Measurements from ENCODE around the gene ARG1. TPM values are rescaled to one million over a fixed set of nuclear protein-coding genes. Genes with fewer than 3 reads are reported as not detected.

The ARG1 gene
- total RNA-seq, 1 experiment from 2014 or later: 0.69 TPM

DNA sequence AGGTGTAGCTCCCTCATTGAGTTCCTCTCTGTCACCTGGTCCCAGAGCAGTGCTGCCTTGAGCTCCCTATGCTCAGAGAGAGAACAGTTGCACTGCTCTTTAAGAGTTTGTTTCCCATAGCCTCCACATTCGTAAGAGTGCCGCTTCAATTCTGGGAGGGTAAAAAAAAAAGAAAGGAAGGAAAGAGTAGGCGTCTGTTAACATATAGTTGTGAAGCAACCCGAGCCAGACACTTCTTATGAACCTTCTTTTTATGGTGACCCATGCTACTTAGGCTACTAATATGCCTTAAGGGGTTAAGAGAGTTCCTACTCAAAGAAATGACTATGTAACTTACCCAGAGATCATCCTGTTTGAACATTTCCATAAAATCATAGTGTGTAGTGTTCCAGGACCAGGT, 4.3 kb upstream of the ARG1 start:
- Histone ChIP-seq H3K9me3 (ENCODE audit: control insufficient read depth in 1 of 2, insufficient read depth in 1 of 2, low read depth in 1 of 2, low read length in 2 of 2) (no peaks in the 10 kb centered on the region), H3K27ac (ENCODE audit: low read depth, low read length) (no peak overlapping the region), H3K36me3 (ENCODE audit: control insufficient read depth in 1 of 2, insufficient read depth in 2 of 2, low read length in 2 of 2) (no peaks in the 10 kb centered on the region), H3K9ac (ENCODE audit: low read length) (no peak overlapping the region), H3K9me2 (ENCODE audit: insufficient read depth) (no peaks in the 10 kb centered on the region), H4K20me1 (ENCODE audit: insufficient read depth) (no peaks in the 10 kb centered on the region; the same call in 1 of the 2 replicates), H3K4me1 (ENCODE audit: control insufficient read depth in 1 of 2, insufficient read depth in 2 of 2, low read length in 2 of 2) (no peaks in the 10 kb centered on the region), H2AFZ (ENCODE audit: low read depth, low read length, poor library complexity, severe bottlenecking) (no peak overlapping the region), H3K4me3 (replicated peaks in 1 of 2; ENCODE audit: low read depth in 1 of 2, low read length in 2 of 2) (no peak overlapping the region), H3K27me3 (ENCODE audit: insufficient read depth, low read length) (no peaks in the 10 kb centered on the region), H3K4me2 (ENCODE audit: low read length) (no peak overlapping the region), H3K79me2 (ENCODE audit: insufficient read depth, low read length) (no peaks in the 10 kb centered on the region)
- TF ChIP-seq, protein P1, sequence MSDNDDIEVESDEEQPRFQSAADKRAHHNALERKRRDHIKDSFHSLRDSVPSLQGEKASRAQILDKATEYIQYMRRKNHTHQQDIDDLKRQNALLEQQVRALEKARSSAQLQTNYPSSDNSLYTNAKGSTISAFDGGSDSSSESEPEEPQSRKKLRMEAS (IDR thresholded peaks at IDR 0.05): no peak
- intact Hi-C loops (cut with micrococcal nuclease): no loop called here
- ChIA-PET CTCF (no interaction called here), POLR2A (no interaction called here), RAD21 (ENCODE audit: low non-redundant PET in 1 of 2, low total read pairs in 2 of 2, uncharacterized antibody in 2 of 2, unreplicated experiment in 2 of 2) (no interaction called here)
- BruUV-seq (replicated peaks): no TSS peak
- no peak for DNase-seq (ENCODE audit: low read depth, low spot score)
- ATAC-seq: no peak

GRCh38 chr6:131574133-131574532, 1.1 kb downstream of the ARG1 start:
- no peak for DNase-seq (ENCODE audit: low read depth, low spot score)
- H2AFZ ChIP-seq (ENCODE audit: low read depth, low read length, poor library complexity, severe bottlenecking): no peak overlapping the region
- no peaks in the 10 kb centered on the region for H3K4me1 ChIP-seq (ENCODE audit: control insufficient read depth in 1 of 2, insufficient read depth in 2 of 2, low read length in 2 of 2)
- H3K4me2 ChIP-seq (ENCODE audit: low read length): no peak overlapping the region
- H3K9ac ChIP-seq (ENCODE audit: low read length): no peak overlapping the region
- H3K27me3 ChIP-seq (ENCODE audit: insufficient read depth, low read length): no peaks in the 10 kb centered on the region
- ChIA-PET CTCF (no interaction called here), POLR2A (no interaction called here), RAD21 (ENCODE audit: low non-redundant PET in 1 of 2, low total read pairs in 2 of 2, uncharacterized antibody in 2 of 2, unreplicated experiment in 2 of 2) (no interaction called here)
- H4K20me1 ChIP-seq (ENCODE audit: insufficient read depth): no peaks in the 10 kb centered on the region; the same call in 1 of the 2 replicates
- H3K36me3 ChIP-seq (ENCODE audit: control insufficient read depth in 1 of 2, insufficient read depth in 2 of 2, low read length in 2 of 2): no peaks in the 10 kb centered on the region
- H3K4me3 ChIP-seq (replicated peaks in 1 of 2; ENCODE audit: low read depth in 1 of 2, low read length in 2 of 2): no peak overlapping the region
- no peaks in the 10 kb centered on the region for H3K9me3 ChIP-seq (ENCODE audit: control insufficient read depth in 1 of 2, insufficient read depth in 1 of 2, low read depth in 1 of 2, low read length in 2 of 2)
- no TSS peak for BruUV-seq (replicated peaks)
- ATAC-seq: no peak
- TF ChIP-seq YY1 (IDR thresholded peaks at IDR 0.05; ENCODE audit: extremely low read depth, insufficient replicate concordance, low read depth, low read length) (no peak), CBX3 (IDR thresholded peaks at IDR 0.05; ENCODE audit: low read depth) (no peak), RAD21 (IDR thresholded peaks at IDR 0.05; ENCODE audit: low read depth) (no peak), ELF1 (IDR thresholded peaks at IDR 0.05; ENCODE audit: borderline replicate concordance, low read depth) (no peak), SP1 (IDR thresholded peaks at IDR 0.05; ENCODE audit: low read depth) (no peak), ZFX (IDR thresholded peaks at IDR 0.05) (no peak), CTCF (IDR thresholded peaks at IDR 0.05 in 2 of 3, conservative IDR thresholded peaks at IDR 0.05 in 1 of 3; ENCODE audit: borderline replicate concordance in 1 of 3, insufficient read depth in 1 of 3, low read depth in 2 of 3, low read length in 2 of 3) (no peak), TCF7L2 (IDR thresholded peaks at IDR 0.05; ENCODE audit: borderline replicate concordance, extremely low read depth, insufficient read depth, insufficient read length) (no peak), ZNF274 (IDR thresholded peaks at IDR 0.05; ENCODE audit: low read depth, low read length) (no peak), EGR1 (IDR thresholded peaks at IDR 0.05; ENCODE audit: low read depth) (no peak), POLR2A (IDR thresholded peaks at IDR 0.05; ENCODE audit: borderline replicate concordance, extremely low read depth, insufficient read depth, insufficient read length) (no peak), SRF (IDR thresholded peaks at IDR 0.05; ENCODE audit: low read depth) (no peak)
- TF ChIP-seq, protein P2, sequence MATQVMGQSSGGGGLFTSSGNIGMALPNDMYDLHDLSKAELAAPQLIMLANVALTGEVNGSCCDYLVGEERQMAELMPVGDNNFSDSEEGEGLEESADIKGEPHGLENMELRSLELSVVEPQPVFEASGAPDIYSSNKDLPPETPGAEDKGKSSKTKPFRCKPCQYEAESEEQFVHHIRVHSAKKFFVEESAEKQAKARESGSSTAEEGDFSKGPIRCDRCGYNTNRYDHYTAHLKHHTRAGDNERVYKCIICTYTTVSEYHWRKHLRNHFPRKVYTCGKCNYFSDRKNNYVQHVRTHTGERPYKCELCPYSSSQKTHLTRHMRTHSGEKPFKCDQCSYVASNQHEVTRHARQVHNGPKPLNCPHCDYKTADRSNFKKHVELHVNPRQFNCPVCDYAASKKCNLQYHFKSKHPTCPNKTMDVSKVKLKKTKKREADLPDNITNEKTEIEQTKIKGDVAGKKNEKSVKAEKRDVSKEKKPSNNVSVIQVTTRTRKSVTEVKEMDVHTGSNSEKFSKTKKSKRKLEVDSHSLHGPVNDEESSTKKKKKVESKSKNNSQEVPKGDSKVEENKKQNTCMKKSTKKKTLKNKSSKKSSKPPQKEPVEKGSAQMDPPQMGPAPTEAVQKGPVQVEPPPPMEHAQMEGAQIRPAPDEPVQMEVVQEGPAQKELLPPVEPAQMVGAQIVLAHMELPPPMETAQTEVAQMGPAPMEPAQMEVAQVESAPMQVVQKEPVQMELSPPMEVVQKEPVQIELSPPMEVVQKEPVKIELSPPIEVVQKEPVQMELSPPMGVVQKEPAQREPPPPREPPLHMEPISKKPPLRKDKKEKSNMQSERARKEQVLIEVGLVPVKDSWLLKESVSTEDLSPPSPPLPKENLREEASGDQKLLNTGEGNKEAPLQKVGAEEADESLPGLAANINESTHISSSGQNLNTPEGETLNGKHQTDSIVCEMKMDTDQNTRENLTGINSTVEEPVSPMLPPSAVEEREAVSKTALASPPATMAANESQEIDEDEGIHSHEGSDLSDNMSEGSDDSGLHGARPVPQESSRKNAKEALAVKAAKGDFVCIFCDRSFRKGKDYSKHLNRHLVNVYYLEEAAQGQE (IDR thresholded peaks at IDR 0.05; ENCODE audit: low read depth): no peak
- H3K79me2 ChIP-seq (ENCODE audit: insufficient read depth, low read length): no peaks in the 10 kb centered on the region
- H3K9me2 ChIP-seq (ENCODE audit: insufficient read depth): no peaks in the 10 kb centered on the region
- intact Hi-C loops (cut with micrococcal nuclease): no loop called here
- no peak overlapping the region for H3K27ac ChIP-seq (ENCODE audit: low read depth, low read length)
